Right lobe of liver (tissue), 6 donors: ENCODE data around the gene RNF111. TPM values are rescaled to one million over a fixed set of nuclear protein-coding genes. Genes with fewer than 3 reads are reported as not detected.

Source experiments
- ATAC-seq, 4 donors: fragments of 200-7000 bp; cut with Tn5 transposase; one replicate each; pipeline ENCODE4 v1.9.1; 2020; ENCODE audit warnings: mild to moderate bottlenecking in 4 of 4, moderate library complexity in 4 of 4
- DNase-seq, 3 donors: peaks; one replicate each; pipeline ENCODE4 v3.0.0-alpha.2; 2020
- H3K27ac ChIP-seq, 3 donors: fragments of 200-600 bp; one replicate each; pipeline ENCODE4 v1.8.0; 2022
- H3K27me3 ChIP-seq, 2 donors: fragments of 200-600 bp; one replicate each; pipeline ENCODE4 v1.8.0; 2022
- H3K36me3 ChIP-seq, 4 donors: fragments of 200-600 bp; sonication (generic) in 1 of 4; one replicate each; pipeline versions ENCODE4 v1.5.1 to v1.8.0; 2017 to 2022; ENCODE audit warnings: control low read depth in 1 of 4
- H3K4me1 ChIP-seq, 4 donors: fragments of 200-600 bp; sonication (generic) in 1 of 4; one replicate each; pipeline versions ENCODE4 v1.5.1 to v1.8.0; 2017 to 2022; ENCODE audit warnings: control low read depth in 1 of 4
- H3K4me3 ChIP-seq, 3 donors: fragments of 200-600 bp; one replicate each; pipeline ENCODE4 v1.8.0; 2022
- H3K9me3 ChIP-seq, 4 donors: fragments of 200-600 bp; sonication (generic) in 1 of 4; one replicate each; pipeline versions ENCODE4 v1.5.1 to v1.8.0; 2017 to 2022; ENCODE audit warnings: control low read depth in 1 of 4
- POLR2A ChIP-seq: fragments of 450-650 bp; IDR thresholded peaks from one replicate; pipeline ENCODE4 v1.6.1; 2017; ENCODE audit warnings: antibody characterized with exemption, mild to moderate bottlenecking
- WGBS: methylation state at CpG from one replicate; pipeline ENCODE4 v1.1.6; 2018; ENCODE audit warnings: low coverage, low lambda C conversion rate; ENCODE audit not compliant: insufficient coverage; ENCODE audit errors: missing lambda C conversion rate; 5-methylcytosine and 5-hydroxymethylcytosine counted together
- intact Hi-C, 2 donors: fragments of 100-400 bp; cut with DNase I; formaldehyde crosslinking; loops; one replicate each; pipeline versions ENCODE4 v1.11.2 to v1.14.1; 2022
- total RNA-seq, 6 experiments: library from RNA; depleted of rRNA in 2 of 6; stranded (reverse); fragments of >200 nt in 2 of 6; fragmentation: NEBNext Ultra II Directional in 3 of 6; extraction: Animal tissue kit (Norgen Biotek cat#: 25700) in 3 of 6; gene quantifications; one replicate each; pipeline versions ENCODE4 v1.1.0 to v1.2.4, GENCODE V29; 2016 to 2023
- TF ChIP-seq, protein P1 (sequence below), 4 donors: fragments of 200-600 bp in 3 of 4; fragments of 450-650 bp in 1 of 4; IDR thresholded peaks; one replicate each; pipeline versions ENCODE4 v1.5.1 to v1.8.0; 2016 to 2022; ENCODE audit warnings: antibody characterized with exemption in 4 of 4, mild to moderate bottlenecking in 2 of 4
- donor health status: DM: no; HTN: yes; CAD: no.
- donor health status: DM: no; HTN: no; CAD: no.
- donor health status: DM: no; HTN: no; CAD: no.
- donor health status: DM: no; HTN: yes; CAD: no.
- donor health status: DM: no; HTN: yes; CAD: no.

The RNF111 gene
- total RNA-seq, 6 experiments from 2014 or later, result 7.3 to 19.1 (median 13.4) TPM

DNA sequence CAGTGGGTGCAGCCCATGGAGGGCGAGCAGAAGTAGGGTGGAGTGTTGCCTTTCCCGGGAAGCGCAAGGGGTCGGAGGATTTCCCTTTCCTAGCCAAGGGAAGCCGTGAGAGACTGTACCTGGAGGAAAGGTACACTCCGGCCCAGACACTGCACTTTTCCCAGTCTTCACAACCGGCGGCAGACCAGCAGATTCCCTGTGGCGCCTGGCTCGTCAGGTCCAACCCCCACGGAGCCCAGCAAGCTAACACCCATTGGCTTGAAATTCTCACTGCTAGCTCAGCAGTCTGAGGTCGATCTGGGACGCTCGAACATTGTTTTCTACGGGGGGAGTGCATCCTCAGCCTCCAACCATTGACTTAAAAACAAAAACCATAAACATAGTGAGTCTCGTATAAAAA is 144.0 kb downstream of the RNF111 start:
- DNase-seq (no peak), ATAC-seq (no peak)
- intact Hi-C loops, result no loop called here
- peaks cover 0 to 12% (median 0%) of the 10 kb centered on the region in 4 donors for H3K9me3 ChIP-seq
- no peak for TF ChIP-seq POLR2A
- TF ChIP-seq, protein P1, sequence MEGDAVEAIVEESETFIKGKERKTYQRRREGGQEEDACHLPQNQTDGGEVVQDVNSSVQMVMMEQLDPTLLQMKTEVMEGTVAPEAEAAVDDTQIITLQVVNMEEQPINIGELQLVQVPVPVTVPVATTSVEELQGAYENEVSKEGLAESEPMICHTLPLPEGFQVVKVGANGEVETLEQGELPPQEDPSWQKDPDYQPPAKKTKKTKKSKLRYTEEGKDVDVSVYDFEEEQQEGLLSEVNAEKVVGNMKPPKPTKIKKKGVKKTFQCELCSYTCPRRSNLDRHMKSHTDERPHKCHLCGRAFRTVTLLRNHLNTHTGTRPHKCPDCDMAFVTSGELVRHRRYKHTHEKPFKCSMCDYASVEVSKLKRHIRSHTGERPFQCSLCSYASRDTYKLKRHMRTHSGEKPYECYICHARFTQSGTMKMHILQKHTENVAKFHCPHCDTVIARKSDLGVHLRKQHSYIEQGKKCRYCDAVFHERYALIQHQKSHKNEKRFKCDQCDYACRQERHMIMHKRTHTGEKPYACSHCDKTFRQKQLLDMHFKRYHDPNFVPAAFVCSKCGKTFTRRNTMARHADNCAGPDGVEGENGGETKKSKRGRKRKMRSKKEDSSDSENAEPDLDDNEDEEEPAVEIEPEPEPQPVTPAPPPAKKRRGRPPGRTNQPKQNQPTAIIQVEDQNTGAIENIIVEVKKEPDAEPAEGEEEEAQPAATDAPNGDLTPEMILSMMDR (IDR thresholded peaks at IDR 0.05), result no peak
- H3K4me3 ChIP-seq, result no peak overlapping the region
- no peak overlapping the region for H3K27ac ChIP-seq
- no peaks in the 10 kb centered on the region for H3K27me3 ChIP-seq
- WGBS, result 98% methylated on average over 6 of the region's 16 CpGs
- H3K36me3 ChIP-seq, result peaks cover 0 to 14% (median 5%) of the 10 kb centered on the region in 4 donors
- H3K4me1 ChIP-seq, result no peaks in the 10 kb centered on the region

DNA sequence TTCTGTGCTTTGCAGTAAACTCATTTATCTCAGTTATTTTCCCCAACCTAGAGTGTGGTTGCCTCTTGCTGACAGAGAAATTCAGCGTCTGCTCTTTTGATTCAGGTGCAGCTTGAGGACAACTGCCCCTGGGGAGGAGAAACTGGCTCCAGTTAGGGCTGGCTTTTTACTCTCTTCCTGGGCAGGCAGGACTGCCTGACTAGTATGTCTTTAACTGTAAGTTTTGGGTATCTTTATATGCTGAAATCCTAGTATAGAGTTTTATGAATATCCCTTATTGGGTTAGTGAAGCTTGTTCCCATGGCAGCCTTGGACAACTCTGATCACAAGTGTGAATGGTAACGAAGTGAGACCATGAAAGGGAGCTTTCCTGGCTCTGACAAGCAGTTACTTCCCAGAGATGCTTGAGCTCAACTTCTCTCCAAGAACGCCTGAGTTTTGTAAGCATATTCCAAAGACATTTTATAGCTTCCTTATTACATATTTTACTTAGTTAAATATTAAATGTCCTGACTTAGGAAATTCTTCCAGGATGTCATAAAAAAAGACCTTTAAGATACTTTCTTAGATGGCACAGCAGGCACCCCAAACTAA is 144.6 kb downstream of the RNF111 start:
- peaks cover 0 to 12% (median 0%) of the 10 kb centered on the region in 4 donors for H3K9me3 ChIP-seq
- H3K4me1 ChIP-seq, result no peaks in the 10 kb centered on the region
- WGBS, result 100% methylated on average over 3 of the region's 3 CpGs
- H3K36me3 ChIP-seq, result peaks cover 4 to 20% (median 6%) of the 10 kb centered on the region in 4 donors
- intact Hi-C loops, result no loop called here
- H3K4me3 ChIP-seq, result no peak overlapping the region
- H3K27me3 ChIP-seq, result no peaks in the 10 kb centered on the region
- no peak for TF ChIP-seq POLR2A
- TF ChIP-seq, protein P1 (IDR thresholded peaks at IDR 0.05), result no peak
- ATAC-seq, result no peak
- no peak for DNase-seq
- H3K27ac ChIP-seq, result no peak overlapping the region

- Histone ChIP-seq H3K4me1 (no peaks in the 10 kb centered on the region), H3K36me3 (peaks cover 6 to 25% (median 8%) of the 10 kb centered on the region in 4 donors), H3K27me3 (no peaks in the 10 kb centered on the region), H3K27ac (no peak overlapping the region), H3K4me3 (no peak overlapping the region), H3K9me3 (peaks cover 0 to 8% (median 0%) of the 10 kb centered on the region in 4 donors)
- WGBS, result 95% methylated on average over 4 of the region's 6 CpGs
- no peak for TF ChIP-seq POLR2A
- TF ChIP-seq, protein P1 (IDR thresholded peaks at IDR 0.05), result no peak
- intact Hi-C loops, result no loop called here
- no peak for ATAC-seq
- DNase-seq, result no peak
Measured at GRCh38 chr15:59133929-59134427, 146.5 kb downstream of the RNF111 start.

DNA sequence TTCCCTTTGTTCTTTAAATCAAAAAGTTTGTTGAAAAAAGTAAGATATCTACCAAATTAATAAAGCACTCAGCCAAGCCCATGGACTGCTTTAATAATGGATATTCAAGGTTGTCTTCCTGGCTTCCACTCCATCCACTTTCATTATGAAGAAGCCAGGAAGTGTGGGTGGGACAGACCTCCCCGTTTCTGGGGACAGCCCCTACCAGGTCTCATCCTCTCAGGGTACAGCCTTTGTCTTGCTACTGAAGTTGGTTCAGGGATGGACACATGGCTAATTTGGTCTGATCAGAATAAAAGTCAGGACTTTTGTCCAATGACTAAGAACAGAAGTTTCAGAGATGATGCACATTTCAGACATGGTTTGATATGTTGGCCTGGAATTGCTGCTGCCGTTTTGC is 150.1 kb downstream of the RNF111 start:
- intact Hi-C loops, result no loop called here
- no peak for TF ChIP-seq POLR2A
- TF ChIP-seq, protein P1 (IDR thresholded peaks at IDR 0.05), result no peak
- no peaks in the 10 kb centered on the region for H3K27me3 ChIP-seq
- no peak overlapping the region for H3K27ac ChIP-seq
- DNase-seq (no peak), ATAC-seq (no peak)
- no peak overlapping the region for H3K4me3 ChIP-seq
- H3K9me3 ChIP-seq, result no peaks in the 10 kb centered on the region
- no peaks in the 10 kb centered on the region for H3K4me1 ChIP-seq
- peaks cover 6 to 25% (median 8%) of the 10 kb centered on the region in 4 donors for H3K36me3 ChIP-seq
- WGBS, result 74% methylated on average over 2 of the region's 2 CpGs
